IMR-90 (cell line): Measurements from ENCODE around the gene HES7. TPM values are rescaled to one million over a fixed set of nuclear protein-coding genes. Genes with fewer than 3 reads are reported as not detected.

Experiments used
- ATAC-seq: fragments of 200-7000 bp; cut with Tn5 transposase; 2 replicates; pipeline ENCODE4 v1.9.1; 2020; ENCODE audit warnings: low read depth, mild to moderate bottlenecking, moderate library complexity
- BruUV-seq: library from RNA; stranded (reverse); fragments of 400-500 nt; replicated peaks from 2 replicates; lab custom pipeline; 2021; lab: Mats Ljungman, UMichigan
- CTCF ChIA-PET: fragments of 300-600 bp; formaldehyde crosslinking; extraction: SDS; loops from one replicate; lab custom pipeline; 2021; ENCODE audit warnings: antibody characterized with exemption; lab: Yijun Ruan, JAX
- POLR2A ChIA-PET: fragments of 300-600 bp; sonication (Branson Sonifier 250); formaldehyde crosslinking; loops from one replicate; lab custom pipeline; 2022; ENCODE audit warnings: antibody characterized with exemption; ENCODE audit not compliant: unreplicated experiment; lab: Charles Lee
- DNase-seq: peaks from one replicate; pipeline ENCODE4 v3.0.0; 2013
- H2AFZ ChIP-seq: replicated peaks from 2 replicates; pipeline ENCODE3; 2013; ENCODE audit warnings: low read length, mild to moderate bottlenecking; ENCODE audit not compliant: poor library complexity
- H2AK5ac ChIP-seq: 2 replicates; pipeline ENCODE4 v1.6.1; 2013; ENCODE audit warnings: low read depth, low read length, inconsistent platforms
- H2AK9ac ChIP-seq: replicated peaks from 2 replicates; pipeline ENCODE3; 2013; ENCODE audit warnings: mild to moderate bottlenecking, low read depth, low read length, moderate library complexity; ENCODE audit not compliant: poor library complexity
- H2BK120ac ChIP-seq: 2 replicates; pipeline ENCODE4 v1.6.1; 2013; ENCODE audit warnings: low read depth, low read length, inconsistent platforms
- H2BK15ac ChIP-seq: 3 replicates; pipeline ENCODE4 v1.6.1; 2013; ENCODE audit warnings: low read depth, low read length, inconsistent platforms
- H2BK20ac ChIP-seq: 2 replicates; pipeline ENCODE4 v1.6.1; 2013; ENCODE audit warnings: low read depth, mild to moderate bottlenecking, inconsistent platforms, low read length, moderate library complexity
- H2BK5ac ChIP-seq: 2 replicates; pipeline ENCODE4 v1.6.1; 2013; ENCODE audit warnings: mild to moderate bottlenecking, low read depth, low read length, inconsistent platforms; ENCODE audit not compliant: poor library complexity, severe bottlenecking
- H3K14ac ChIP-seq: replicated peaks from 2 replicates; pipeline ENCODE4 v1.6.1; 2013; ENCODE audit warnings: low read depth, low read length, inconsistent platforms
- H3K18ac ChIP-seq: 2 replicates; pipeline ENCODE4 v1.6.1; 2013; ENCODE audit warnings: low read depth, low read length, control low read depth
- H3K23ac ChIP-seq: 2 replicates; pipeline ENCODE4 v1.6.1; 2013; ENCODE audit warnings: low read depth, low read length, inconsistent platforms
- H3K27ac ChIP-seq: 2 replicates; pipeline ENCODE4 v1.5.1; 2013; ENCODE audit warnings: mild to moderate bottlenecking, control low read depth, low read length; ENCODE audit not compliant: insufficient read depth
- H3K27me3 ChIP-seq: 2 replicates; pipeline ENCODE4 v1.6.1; 2013; ENCODE audit warnings: low read length; ENCODE audit not compliant: control insufficient read depth, insufficient read depth
- H3K36me3 ChIP-seq: 2 replicates; pipeline ENCODE4 v1.6.1; 2013; ENCODE audit warnings: low read length, mixed read lengths; ENCODE audit not compliant: control insufficient read depth, insufficient read depth
- H3K4ac ChIP-seq: 2 replicates; pipeline ENCODE4 v1.6.1; 2013; ENCODE audit warnings: low read depth, low read length, inconsistent platforms
- H3K4me1 ChIP-seq: 2 replicates; pipeline ENCODE4 v1.6.1; 2013; ENCODE audit warnings: low read length, mixed read lengths; ENCODE audit not compliant: control insufficient read depth, insufficient read depth
- H3K4me2 ChIP-seq: 2 replicates; pipeline ENCODE4 v1.6.1; 2013; ENCODE audit warnings: low read depth, mild to moderate bottlenecking, control low read depth, low read length, moderate library complexity
- H3K4me3 ChIP-seq: 2 replicates; pipeline ENCODE4 v1.5.1; 2013; ENCODE audit warnings: low read depth, mild to moderate bottlenecking, control low read depth, low read length, moderate library complexity; ENCODE audit not compliant: insufficient read depth
- H3K56ac ChIP-seq: 2 replicates; pipeline ENCODE4 v1.6.1; 2013; ENCODE audit warnings: low read length, inconsistent platforms; ENCODE audit not compliant: insufficient read depth; ENCODE audit errors: extremely low read depth
- H3K79me1 ChIP-seq, 2 experiments: 2 replicates each; pipeline ENCODE4 v1.6.1; 2013; ENCODE audit warnings: low read length in 2 of 2, inconsistent platforms in 1 of 2, low read depth in 1 of 2
- H3K9ac ChIP-seq: 2 replicates; pipeline ENCODE4 v1.6.1; 2013; ENCODE audit warnings: low read depth, low read length, control low read depth
- H3K9me1 ChIP-seq: 2 replicates; pipeline ENCODE4 v1.6.1; 2013; ENCODE audit warnings: low read length, inconsistent platforms; ENCODE audit not compliant: insufficient read depth
- H3K9me3 ChIP-seq: 2 replicates; pipeline ENCODE4 v1.6.1; 2013; ENCODE audit warnings: low read length; ENCODE audit not compliant: control insufficient read depth, insufficient read depth
- H4K20me1 ChIP-seq: 2 replicates; pipeline ENCODE4 v1.6.1; 2013; ENCODE audit warnings: low read length, inconsistent platforms; ENCODE audit not compliant: insufficient read depth
- H4K5ac ChIP-seq: 2 replicates; pipeline ENCODE4 v1.6.1; 2013; ENCODE audit warnings: mild to moderate bottlenecking, low read depth, low read length, control low read depth
- H4K8ac ChIP-seq, 2 experiments: 2 replicates each; pipeline ENCODE4 v1.6.1; 2013; ENCODE audit warnings: low read depth in 2 of 2, low read length in 2 of 2, control low read depth in 1 of 2, inconsistent platforms in 1 of 2
- H4K91ac ChIP-seq: 2 replicates; pipeline ENCODE4 v1.6.1; 2013; ENCODE audit warnings: low read depth, low read length, inconsistent platforms; ENCODE audit not compliant: insufficient read depth
- BHLHE40 ChIP-seq: fragments of 150-350 bp; IDR thresholded peaks from 2 replicates; pipeline ENCODE4 v1.6.1; 2016; ENCODE audit warnings: mild to moderate bottlenecking, low read depth, low read length
- CEBPB ChIP-seq: IDR thresholded peaks from 2 replicates; pipeline ENCODE4 v1.6.1; 2012; ENCODE audit warnings: low read depth, low read length, improper control_type of control experiment
- CHD1 ChIP-seq: IDR thresholded peaks from 2 replicates; pipeline ENCODE4 v1.6.1; 2012; ENCODE audit warnings: low read depth, low read length, improper control_type of control experiment
- CTCF ChIP-seq: conservative IDR thresholded peaks from 2 replicates; pipeline ENCODE4 v1.5.1; 2012; ENCODE audit warnings: mild to moderate bottlenecking, low read depth, low read length, improper control_type of control experiment
- FOS ChIP-seq: fragments of 150-350 bp; IDR thresholded peaks from 2 replicates; pipeline ENCODE4 v1.6.1; 2016; ENCODE audit warnings: low read depth, low read length
- MAFK ChIP-seq: IDR thresholded peaks from 2 replicates; pipeline ENCODE4 v1.6.1; 2012; ENCODE audit warnings: low read depth, low read length, improper control_type of control experiment
- MAZ ChIP-seq: IDR thresholded peaks from 2 replicates; pipeline ENCODE4 v1.6.1; 2012; ENCODE audit warnings: low read depth, mild to moderate bottlenecking, low read length, improper control_type of control experiment, moderate library complexity, borderline replicate concordance
- MXI1 ChIP-seq: IDR thresholded peaks from 2 replicates; pipeline ENCODE4 v1.6.1; 2012; ENCODE audit warnings: low read depth, mild to moderate bottlenecking, low read length, moderate library complexity, borderline replicate concordance
- NFE2L2 ChIP-seq: fragments of 150-350 bp; IDR thresholded peaks from 2 replicates; pipeline ENCODE4 v1.6.1; 2016; ENCODE audit warnings: low read depth, mild to moderate bottlenecking, low read length
- POLR2A ChIP-seq: IDR thresholded peaks from 2 replicates; pipeline ENCODE4 v1.6.1; 2012; ENCODE audit warnings: mild to moderate bottlenecking, low read depth, low read length
- RAD21 ChIP-seq: IDR thresholded peaks from 2 replicates; pipeline ENCODE4 v1.6.1; 2012; ENCODE audit warnings: low read length, improper control_type of control experiment
- RCOR1 ChIP-seq: IDR thresholded peaks from 2 replicates; pipeline ENCODE4 v1.6.1; 2012; ENCODE audit warnings: mild to moderate bottlenecking, low read length, improper control_type of control experiment; ENCODE audit not compliant: insufficient replicate concordance
- RFX5 ChIP-seq: IDR thresholded peaks from 2 replicates; pipeline ENCODE4 v1.8.0; 2012; ENCODE audit warnings: low read depth, mild to moderate bottlenecking, low read length, moderate library complexity
- SMC3 ChIP-seq: fragments of 150-350 bp; IDR thresholded peaks from 2 replicates; pipeline ENCODE4 v1.6.1; 2016; ENCODE audit warnings: low read depth, mild to moderate bottlenecking, antibody characterized with exemption, low read length, moderate library complexity
- USF2 ChIP-seq: fragments of 150-350 bp; IDR thresholded peaks from 2 replicates; pipeline ENCODE4 v1.6.1; 2017; ENCODE audit warnings: mild to moderate bottlenecking, antibody characterized with exemption, low read length, low read depth
- WGBS, 2 experiments: methylation state at CpG; one replicate each; pipeline versions ENCODE4 v1.1.5 to v1.1.7; 2013; ENCODE audit warnings: missing lambda C conversion rate in 2 of 2; ENCODE audit not compliant: insufficient read length in 1 of 2; ENCODE audit errors: extremely low coverage in 2 of 2; 5-methylcytosine and 5-hydroxymethylcytosine counted together
- dilution Hi-C: fragments of 300-500 bp; cut with HindIII; formaldehyde crosslinking; loops from one replicate; pipeline ENCODE4 v1.14.3; 2018; ENCODE audit warnings: low sequenced_read_pairs; ENCODE audit not compliant: unreplicated experiment
- in situ Hi-C: fragments of 300-500 bp; cut with MboI; formaldehyde crosslinking; loops from 3 replicates; pipeline ENCODE4 v1.14.3; 2019; ENCODE audit warnings: low sequenced_read_pairs, inconsistent platforms, mixed read lengths
- intact Hi-C: fragments of 100-400 bp; cut with micrococcal nuclease; formaldehyde crosslinking; loops from 2 replicates; pipeline ENCODE4 v1.10.0; 2022
- polyA plus RNA-seq, 3 experiments: library from polyadenylated mRNA; depleted of rRNA; stranded (reverse); fragments of >200 nt; gene quantifications; 2 replicates each; pipeline ENCODE4 v1.2.3, GENCODE V29; 2012; ENCODE audit warnings: low replicate concordance in 1 of 3
- total RNA-seq: library from RNA; depleted of rRNA; stranded (reverse); fragments of >200 nt; gene quantifications from 2 replicates; pipeline ENCODE4 v1.2.3, GENCODE V29; 2012

HES7 gene
- total and polyA plus RNA-seq, 2 of the 4 experiments (the other 2 are of a cell fraction) = 0.43 TPM; not detected in 1

- 6% methylated on average over 2 of the region's 2 CpGs; no CpG with 5 or more reads in 1 of the 2 experiments for WGBS, 2 experiments
- Histone ChIP-seq H3K27me3 (peaks cover 47% of the 10 kb centered on the region), H4K5ac (no peak overlapping the region), H4K91ac (no peak overlapping the region), H2BK5ac (no peak overlapping the region), H2BK15ac (no peak overlapping the region), H3K79me1 (no peaks in the 10 kb centered on the region), H3K9me3 (no peaks in the 10 kb centered on the region), H3K14ac (no peak overlapping the region), H4K8ac (no peak overlapping the region), H3K4me1 (no peaks in the 10 kb centered on the region), H3K9ac (no peak overlapping the region), H3K4me3 (no peak overlapping the region), H2AFZ (no peak overlapping the region), H3K18ac (no peak overlapping the region), H3K56ac (no peak overlapping the region), H3K4me2 (no peak overlapping the region), H2BK120ac (no peak overlapping the region), H3K4ac (no peak overlapping the region), H3K27ac (no peak overlapping the region), H2BK20ac (no peak overlapping the region), H3K36me3 (no peaks in the 10 kb centered on the region), H3K9me1 (no peaks in the 10 kb centered on the region; the same call in 1 of the 2 replicates), H3K23ac (no peak overlapping the region), H4K20me1 (no peaks in the 10 kb centered on the region), H2AK5ac (no peak overlapping the region), H2AK9ac (no peak overlapping the region)
- no TSS peak for BruUV-seq
- in situ Hi-C loops (no loop called here), dilution Hi-C loops (loop anchor here (25.0 kb wide), 1 partner anchor 137 kb away; the partner anchor contains the start of genes CTC1 and PFAS), intact Hi-C loops (no loop called here)
- CTCF ChIA-PET = interaction anchor here (0.7 kb wide), 1 partner anchor 167 kb away, joined by 3 read pairs; no protein-coding TSS in a partner anchor
- ATAC-seq = no peak
- DNase-seq = no peak
- TF ChIP-seq MXI1 = no peak
- TF ChIP-seq USF2 = no peak
- TF ChIP-seq CEBPB = no peak
- no peak for TF ChIP-seq MAFK
- no peak for TF ChIP-seq RCOR1
- TF ChIP-seq MAZ = no peak
- TF ChIP-seq RAD21 = no peak
- no peak for TF ChIP-seq CTCF
- no peak for TF ChIP-seq FOS
- TF ChIP-seq POLR2A = no peak
- no peak for TF ChIP-seq CHD1
- TF ChIP-seq NFE2L2 = no peak
- TF ChIP-seq RFX5 = no peak
- no peak for TF ChIP-seq BHLHE40
- TF ChIP-seq SMC3 = no peak
- POLR2A ChIA-PET = no interaction called here
Observed at GRCh38 chr17:8100111-8100510, 23.8 kb downstream of the HES7 start.
